Neural progenitor cell (in vitro differentiated cells): ENCODE results near the gene ELOVL6.

Source experiments
- EZH2 ChIP-seq: fragments of 200-600 bp; sonication (generic); IDR thresholded peaks from 2 replicates; pipeline ENCODE4 v1.6.1; 2017; ENCODE audit warnings: antibody characterized with exemption, mild to moderate bottlenecking, moderate library complexity
- EZH2phosphoT487 ChIP-seq: fragments of 200-600 bp; sonication (generic); IDR thresholded peaks from 2 replicates; pipeline ENCODE4 v1.6.1; 2017; ENCODE audit warnings: antibody characterized with exemption
- TF ChIP-seq, protein P1 (sequence below): fragments of 200-600 bp; sonication (generic); IDR thresholded peaks from 2 replicates; pipeline ENCODE4 v1.5.1; 2017; ENCODE audit warnings: antibody characterized with exemption, mild to moderate bottlenecking

DNA sequence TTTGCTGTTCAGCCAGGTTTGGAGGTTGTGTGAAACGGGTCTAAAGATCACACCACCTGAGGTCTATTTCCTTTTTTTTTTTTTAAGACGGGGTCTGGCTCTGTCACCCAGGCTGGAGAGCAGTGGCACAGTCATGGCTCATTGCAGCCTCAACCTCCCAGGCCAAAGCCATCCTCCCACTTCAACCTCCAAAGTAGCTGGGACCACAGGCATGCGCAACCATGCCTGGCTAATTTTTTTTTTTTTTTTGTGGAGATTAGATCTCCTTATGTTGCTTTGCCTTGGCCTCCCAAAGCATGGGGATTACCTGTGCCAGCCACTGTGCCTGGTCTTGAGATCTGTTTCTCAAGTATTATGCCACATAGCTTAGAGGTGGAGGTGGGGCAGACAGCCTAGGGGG is 49.2 kb upstream of the ELOVL6 start:
- TF ChIP-seq, protein P1, sequence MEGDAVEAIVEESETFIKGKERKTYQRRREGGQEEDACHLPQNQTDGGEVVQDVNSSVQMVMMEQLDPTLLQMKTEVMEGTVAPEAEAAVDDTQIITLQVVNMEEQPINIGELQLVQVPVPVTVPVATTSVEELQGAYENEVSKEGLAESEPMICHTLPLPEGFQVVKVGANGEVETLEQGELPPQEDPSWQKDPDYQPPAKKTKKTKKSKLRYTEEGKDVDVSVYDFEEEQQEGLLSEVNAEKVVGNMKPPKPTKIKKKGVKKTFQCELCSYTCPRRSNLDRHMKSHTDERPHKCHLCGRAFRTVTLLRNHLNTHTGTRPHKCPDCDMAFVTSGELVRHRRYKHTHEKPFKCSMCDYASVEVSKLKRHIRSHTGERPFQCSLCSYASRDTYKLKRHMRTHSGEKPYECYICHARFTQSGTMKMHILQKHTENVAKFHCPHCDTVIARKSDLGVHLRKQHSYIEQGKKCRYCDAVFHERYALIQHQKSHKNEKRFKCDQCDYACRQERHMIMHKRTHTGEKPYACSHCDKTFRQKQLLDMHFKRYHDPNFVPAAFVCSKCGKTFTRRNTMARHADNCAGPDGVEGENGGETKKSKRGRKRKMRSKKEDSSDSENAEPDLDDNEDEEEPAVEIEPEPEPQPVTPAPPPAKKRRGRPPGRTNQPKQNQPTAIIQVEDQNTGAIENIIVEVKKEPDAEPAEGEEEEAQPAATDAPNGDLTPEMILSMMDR: no peak
- no peak for TF ChIP-seq EZH2
- no peak for TF ChIP-seq EZH2phosphoT487
